Adrenal gland (tissue), 12 donors: ENCODE measurements around the gene BLTP2. TPM values are rescaled to one million over a fixed set of nuclear protein-coding genes. Genes with fewer than 3 reads are reported as not detected.
A peak's percentile ranks its signal among the peaks of the same experiment; 100 is the strongest.

Experiments
- DNase-seq, 7 donors: peaks; one replicate each; pipeline ENCODE4 v3.0.0-alpha.2; 2019 to 2020
- H3K27ac ChIP-seq, 5 donors: fragments of 200-600 bp; sonication (generic) in 4 of 5; 1 replicate in 3 of 5; 2 replicates in 2 of 5; pipeline versions ENCODE4 v1.5.1 to v1.8.0; 2016 to 2020; ENCODE audit warnings: mild to moderate bottlenecking in 1 of 5
- H3K27me3 ChIP-seq: fragments of 200-600 bp; 2 replicates; pipeline ENCODE4 v1.8.0; 2021
- H3K36me3 ChIP-seq, 2 donors: fragments of 200-600 bp; replicated peaks in 1 of 2; 1 replicate in 1 of 2; 2 replicates in 1 of 2; pipeline versions ENCODE4 v1.5.1 to v1.8.0; 2018 to 2022
- H3K4me1 ChIP-seq, 2 donors: fragments of 200-600 bp; replicated peaks in 1 of 2; 1 replicate in 1 of 2; 2 replicates in 1 of 2; pipeline versions ENCODE4 v1.5.1 to v1.8.0; 2018 to 2021
- H3K4me3 ChIP-seq, 4 donors: fragments of 200-600 bp; sonication (generic) in 3 of 4; one replicate each; pipeline ENCODE4 v1.5.1; 2016 to 2018
- H3K9me3 ChIP-seq, 3 donors: fragments of 200-600 bp; sonication (generic) in 1 of 3; replicated peaks in 1 of 3; 1 replicate in 2 of 3; 2 replicates in 1 of 3; pipeline versions ENCODE4 v1.5.1 to v1.8.0; 2016 to 2021
- CTCF ChIP-seq, 6 experiments: fragments of 450-650 bp in 4 of 6; fragments of 200-600 bp in 2 of 6; sonication (generic) in 1 of 6; IDR thresholded peaks; 1 replicate in 5 of 6; 2 replicates in 1 of 6; pipeline versions ENCODE4 v1.5.1 to v1.8.0; 2016 to 2021; ENCODE audit warnings: antibody characterized with exemption in 6 of 6, mild to moderate bottlenecking in 2 of 6, moderate library complexity in 1 of 6
- POLR2A ChIP-seq, 2 donors: fragments of 450-650 bp; IDR thresholded peaks; one replicate each; pipeline ENCODE4 v1.6.1; 2017; ENCODE audit warnings: antibody characterized with exemption in 2 of 2, mild to moderate bottlenecking in 2 of 2, moderate library complexity in 1 of 2
- whole genome bisulfite sequencing, 4 donors: extraction: QIAGEN DNeasy Blood & Tissue Kit in 2 of 4; methylation state at CpG; one replicate each; pipeline versions ENCODE4 v1.1.5 to v1.1.7; 2013 to 2017; 5-methylcytosine and 5-hydroxymethylcytosine counted together
- intact Hi-C, 2 donors: fragments of 100-400 bp; cut with DNase I; formaldehyde crosslinking; loops; one replicate each; pipeline versions ENCODE4 v1.14.1 to v1.15.0; 2022 to 2023
- polyA plus RNA-seq, 3 donors: library from polyadenylated mRNA; stranded (reverse); fragments of 200-250 nt in 2 of 3; fragments of 350-450 nt in 1 of 3; fragmentation: Illumina TruSeq in 1 of 3; extraction: RNeasy Lipid Tissue Mini Kit (QIAGEN cat#74804) in 1 of 3; gene quantifications; one replicate each; pipeline ENCODE4 v1.2.3, GENCODE V29; 2013 to 2014
- total RNA-seq, 9 donors: library from RNA; depleted of rRNA in 4 of 9; stranded (reverse); fragments of >200 nt in 4 of 9; fragments of 120-200 nt in 1 of 9; fragmentation: NEBNext Ultra II Directional in 1 of 9; extraction: Animal tissue kit (Norgen Biotek cat#: 25700) in 1 of 9; gene quantifications; one replicate each; pipeline versions ENCODE4 v1.1.0 to v1.2.4, GENCODE V29; 2013 to 2023
- donor health status: healthy with polysubstance abuse.
- donor health status: Bipolar disorder and iron deficiency.
- donor health status: DM: yes; HTN: yes; CAD: no.
- donor health status: DM: no; HTN: no; CAD: no.
- donor health status: DM: no; HTN: no; CAD: no.
- donor health status: DM: yes; HTN: yes; CAD: no.

The BLTP2 gene
- total and polyA plus RNA-seq, 12 donors, result 27.8 to 228 (median 137) TPM

GRCh38 chr17:28646039-28646754, 1.2 kb upstream of the BLTP2 start:
- H3K4me3 ChIP-seq, result peak overlapping the region in 1 of 4 donors; percentile 89
- peaks cover 30 to 54% of the 10 kb centered on the region in 2 donors for H3K4me1 ChIP-seq
- intact Hi-C loops, result no loop called here
- 27 to 38% (median 29%) methylated on average over 12 of the region's 12 CpGs for WGBS, 4 donors
- no peak for TF ChIP-seq CTCF (IDR thresholded peaks at IDR 0.05)
- peak in 1 of 2 donors; percentile 55 for TF ChIP-seq POLR2A (IDR thresholded peaks at IDR 0.05)
- no peaks in the 10 kb centered on the region for H3K9me3 ChIP-seq
- no peaks in the 10 kb centered on the region for H3K27me3 ChIP-seq
- H3K27ac ChIP-seq, result peak overlapping the region; percentile 87 to 99 (median 92)
- DNase-seq, result peak; percentile 72 to 92 (median 87)
- peaks cover 0 to 32% of the 10 kb centered on the region in 2 donors for H3K36me3 ChIP-seq

- H3K4me1 ChIP-seq, result peaks cover 30 to 54% of the 10 kb centered on the region in 2 donors
- H3K27ac ChIP-seq, result peak overlapping the region; percentile 87 to 99 (median 92)
- H3K4me3 ChIP-seq, result peak overlapping the region in 2 of 4 donors; percentile 89
- H3K9me3 ChIP-seq, result no peaks in the 10 kb centered on the region
- TF ChIP-seq POLR2A (IDR thresholded peaks at IDR 0.05) (no peak), CTCF (IDR thresholded peaks at IDR 0.05) (no peak)
- H3K36me3 ChIP-seq, result peaks cover 0 to 39% of the 10 kb centered on the region in 2 donors
- H3K27me3 ChIP-seq, result no peaks in the 10 kb centered on the region
- intact Hi-C loops, result no loop called here
- WGBS, 4 donors, result 25 to 35% (median 27%) methylated on average over 8 of the region's 8 CpGs
- peak in 1 of 7 donors; percentile 38 for DNase-seq
Observed at GRCh38 chr17:28645576-28645939, 600 bp upstream of the BLTP2 start.

GRCh38 chr17:28643983-28644786, 773 bp downstream of the BLTP2 start:
- WGBS, 4 donors, result 0 to 1% (median 0%) methylated on average over 17 to 18 of the region's 18 CpGs
- TF ChIP-seq POLR2A (IDR thresholded peaks at IDR 0.05) (peak in 1 of 2 donors; percentile 40), CTCF (IDR thresholded peaks at IDR 0.05) (peak; percentile 35 to 69 (median 64))
- Histone ChIP-seq H3K9me3 (no peaks in the 10 kb centered on the region), H3K4me3 (peak overlapping the region; percentile 63 to 90 (median 89)), H3K27me3 (no peaks in the 10 kb centered on the region), H3K27ac (peak overlapping the region; percentile 87 to 99 (median 92)), H3K4me1 (peaks cover 30 to 54% of the 10 kb centered on the region in 2 donors), H3K36me3 (peaks cover 0 to 52% of the 10 kb centered on the region in 2 donors)
- DNase-seq, result peak; percentile 41 to 83 (median 71)
- intact Hi-C loops, result loop anchor here in 1 of 2 donors (5.0 kb wide), 1 partner anchor 38 kb away; no protein-coding TSS in a partner anchor

GRCh38 chr17:28641579-28641978, 3.4 kb downstream of the BLTP2 start:
- H3K27ac ChIP-seq, result no peak overlapping the region
- H3K4me1 ChIP-seq, result peaks cover 24 to 30% of the 10 kb centered on the region in 2 donors
- H3K4me3 ChIP-seq, result no peak overlapping the region
- peaks cover 0 to 69% of the 10 kb centered on the region in 2 donors for H3K36me3 ChIP-seq
- intact Hi-C loops, result loop anchor here in 1 of 2 donors (5.0 kb wide), 1 partner anchor 41 kb away; no protein-coding TSS in a partner anchor
- no peaks in the 10 kb centered on the region for H3K27me3 ChIP-seq
- TF ChIP-seq POLR2A (IDR thresholded peaks at IDR 0.05) (no peak), CTCF (IDR thresholded peaks at IDR 0.05) (no peak)
- WGBS, 4 donors, result 97 to 100% (median 99%) methylated on average over 2 of the region's 2 CpGs
- no peak for DNase-seq
- no peaks in the 10 kb centered on the region for H3K9me3 ChIP-seq
